ENCODE data around the gene CLDND1. TPM values are rescaled to one million over a fixed set of nuclear protein-coding genes. Genes with fewer than 3 reads are reported as not detected.

Gene CLDND1
- total RNA-seq, 2 experiments from 2014 or later = 70.7 to 80.4 TPM

- Histone ChIP-seq H4K20me1 (ENCODE audit: insufficient read depth, low read length) (no peaks in the 10 kb centered on the region; the same call in 1 of the 2 replicates), H3K4me2 (ENCODE audit: low read length) (no peak overlapping the region), H3K4me1 (ENCODE audit: insufficient read depth, low read length, poor library complexity, severe bottlenecking) (no peaks in the 10 kb centered on the region), H2AFZ (ENCODE audit: low read length) (no peak overlapping the region), H3K9me3 (ENCODE audit: low read length) (no peaks in the 10 kb centered on the region), H3K27ac (ENCODE audit: low read depth, low read length, poor library complexity, severe bottlenecking) (no peak overlapping the region), H3K36me3 (ENCODE audit: insufficient read depth, low read length) (peaks cover 67% of the 10 kb centered on the region), H3K79me2 (ENCODE audit: insufficient read depth, low read depth, low read length) (peaks cover 6% of the 10 kb centered on the region; the same call in 1 of the 2 replicates), H3K9me2 (ENCODE audit: insufficient read depth, low read length) (no peaks in the 10 kb centered on the region), H3K4me3 (ENCODE audit: low read depth, low read length, poor library complexity, severe bottlenecking) (no peak overlapping the region)
- ChIA-PET CTCF (ENCODE audit: unreplicated experiment) (no interaction called here), POLR2A (interaction anchor here (0.7 to 1.0 kb wide), 2 partner anchors 12 to 301 kb away, joined by 3 read pairs; no protein-coding TSS in a partner anchor)
- intact Hi-C loops (cut with micrococcal nuclease; ENCODE audit: unreplicated experiment) = no loop called here
- BruUV-seq (replicated peaks) = no TSS peak
- TF ChIP-seq, protein P1, sequence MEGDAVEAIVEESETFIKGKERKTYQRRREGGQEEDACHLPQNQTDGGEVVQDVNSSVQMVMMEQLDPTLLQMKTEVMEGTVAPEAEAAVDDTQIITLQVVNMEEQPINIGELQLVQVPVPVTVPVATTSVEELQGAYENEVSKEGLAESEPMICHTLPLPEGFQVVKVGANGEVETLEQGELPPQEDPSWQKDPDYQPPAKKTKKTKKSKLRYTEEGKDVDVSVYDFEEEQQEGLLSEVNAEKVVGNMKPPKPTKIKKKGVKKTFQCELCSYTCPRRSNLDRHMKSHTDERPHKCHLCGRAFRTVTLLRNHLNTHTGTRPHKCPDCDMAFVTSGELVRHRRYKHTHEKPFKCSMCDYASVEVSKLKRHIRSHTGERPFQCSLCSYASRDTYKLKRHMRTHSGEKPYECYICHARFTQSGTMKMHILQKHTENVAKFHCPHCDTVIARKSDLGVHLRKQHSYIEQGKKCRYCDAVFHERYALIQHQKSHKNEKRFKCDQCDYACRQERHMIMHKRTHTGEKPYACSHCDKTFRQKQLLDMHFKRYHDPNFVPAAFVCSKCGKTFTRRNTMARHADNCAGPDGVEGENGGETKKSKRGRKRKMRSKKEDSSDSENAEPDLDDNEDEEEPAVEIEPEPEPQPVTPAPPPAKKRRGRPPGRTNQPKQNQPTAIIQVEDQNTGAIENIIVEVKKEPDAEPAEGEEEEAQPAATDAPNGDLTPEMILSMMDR (conservative IDR thresholded peaks at IDR 0.05; ENCODE audit: low read length) = no peak
- no peak for TF ChIP-seq EZH2phosphoT487 (IDR thresholded peaks at IDR 0.05; ENCODE audit: borderline replicate concordance, low read depth, low read length)
- DNase-seq (ENCODE audit: low spot score) = no peak
Observed at GRCh38 chr3:98513736-98514135, 9.0 kb downstream of the CLDND1 start.

- Histone ChIP-seq H3K27ac (ENCODE audit: low read depth, low read length, poor library complexity, severe bottlenecking) (no peak overlapping the region), H3K79me2 (ENCODE audit: insufficient read depth, low read depth, low read length) (no peaks in the 10 kb centered on the region; the same call in 1 of the 2 replicates), H2AFZ (ENCODE audit: low read length) (no peak overlapping the region), H4K20me1 (ENCODE audit: insufficient read depth, low read length) (no peaks in the 10 kb centered on the region), H3K9me2 (ENCODE audit: insufficient read depth, low read length) (no peaks in the 10 kb centered on the region), H3K4me1 (ENCODE audit: insufficient read depth, low read length, poor library complexity, severe bottlenecking) (no peaks in the 10 kb centered on the region), H3K4me3 (ENCODE audit: low read depth, low read length, poor library complexity, severe bottlenecking) (no peak overlapping the region), H3K36me3 (ENCODE audit: insufficient read depth, low read length) (peaks cover 61% of the 10 kb centered on the region), H3K4me2 (ENCODE audit: low read length) (no peak overlapping the region), H3K9me3 (ENCODE audit: low read length) (no peaks in the 10 kb centered on the region)
- TF ChIP-seq, protein P1 (conservative IDR thresholded peaks at IDR 0.05; ENCODE audit: low read length) = no peak
- no peak for TF ChIP-seq EZH2phosphoT487 (IDR thresholded peaks at IDR 0.05; ENCODE audit: borderline replicate concordance, low read depth, low read length)
- CTCF ChIA-PET (ENCODE audit: unreplicated experiment) = no interaction called here
- intact Hi-C loops (cut with micrococcal nuclease; ENCODE audit: unreplicated experiment) = no loop called here
- POLR2A ChIA-PET = interaction anchor here (0.7 kb wide), 1 partner anchor 13 kb away, joined by 3 read pairs; no protein-coding TSS in a partner anchor
- no TSS peak for BruUV-seq (replicated peaks)
- no peak for DNase-seq (ENCODE audit: low spot score)
Observed at GRCh38 chr3:98513091-98513511, 9.6 kb downstream of the CLDND1 start.

DNA sequence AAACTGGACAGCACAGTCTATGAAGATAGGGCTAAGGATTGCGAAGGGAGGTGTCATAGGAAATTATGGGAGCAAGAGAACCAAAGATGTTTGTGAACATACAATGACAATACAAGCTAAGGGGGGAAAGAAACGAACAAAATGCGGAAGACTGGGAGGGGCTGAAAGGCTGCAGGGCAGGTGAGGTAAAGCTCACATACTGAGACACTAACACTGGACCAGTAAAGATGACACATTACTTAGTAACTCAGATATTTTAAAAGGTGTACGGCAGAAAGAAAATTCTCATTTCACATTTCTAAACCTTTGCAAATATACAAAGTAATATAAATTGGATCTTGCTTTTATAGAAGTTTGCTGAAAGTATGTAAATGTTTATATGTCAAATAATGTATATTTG, 10.1 kb downstream of the CLDND1 start:
- ChIA-PET POLR2A (no interaction called here), CTCF (ENCODE audit: unreplicated experiment) (no interaction called here)
- Histone ChIP-seq H3K9me2 (ENCODE audit: insufficient read depth, low read length) (no peaks in the 10 kb centered on the region), H3K4me2 (ENCODE audit: low read length) (no peak overlapping the region), H4K20me1 (ENCODE audit: insufficient read depth, low read length) (no peaks in the 10 kb centered on the region), H2AFZ (ENCODE audit: low read length) (no peak overlapping the region), H3K36me3 (ENCODE audit: insufficient read depth, low read length) (peaks cover 55% of the 10 kb centered on the region), H3K4me3 (ENCODE audit: low read depth, low read length, poor library complexity, severe bottlenecking) (no peak overlapping the region), H3K4me1 (ENCODE audit: insufficient read depth, low read length, poor library complexity, severe bottlenecking) (no peaks in the 10 kb centered on the region), H3K9me3 (ENCODE audit: low read length) (no peaks in the 10 kb centered on the region), H3K27ac (ENCODE audit: low read depth, low read length, poor library complexity, severe bottlenecking) (no peak overlapping the region), H3K79me2 (ENCODE audit: insufficient read depth, low read depth, low read length) (no peaks in the 10 kb centered on the region)
- intact Hi-C loops (cut with micrococcal nuclease; ENCODE audit: unreplicated experiment) = no loop called here
- no peak for DNase-seq (ENCODE audit: low spot score)
- no TSS peak for BruUV-seq (replicated peaks)
- TF ChIP-seq EZH2phosphoT487 (IDR thresholded peaks at IDR 0.05; ENCODE audit: borderline replicate concordance, low read depth, low read length) = no peak
- TF ChIP-seq, protein P1 (conservative IDR thresholded peaks at IDR 0.05; ENCODE audit: low read length) = no peak
